OCI-LY7 (cell line): ENCODE results near the gene VPS4A. TPM values are rescaled to one million over a fixed set of nuclear protein-coding genes. Genes with fewer than 3 reads are reported as not detected.

Source experiments
- Bru-seq: library from RNA; stranded (reverse); fragments of 400-500 nt; gene quantifications from one replicate; lab custom pipeline; 2021; lab: Mats Ljungman, UMichigan
- BruChase-seq, 2 experiments: library from RNA; stranded (reverse); fragments of 400-500 nt; gene quantifications; one replicate each; lab custom pipeline; 2021; lab: Mats Ljungman, UMichigan
- BruUV-seq: library from RNA; stranded (reverse); fragments of 400-500 nt; replicated peaks from 2 replicates; lab custom pipeline; 2021; lab: Mats Ljungman, UMichigan
- CTCF ChIA-PET: fragments of 300-600 bp; sonication (Branson Sonifier 250); formaldehyde crosslinking; loops from one replicate; lab custom pipeline; 2022; ENCODE audit warnings: antibody characterized with exemption; ENCODE audit not compliant: unreplicated experiment; lab: Charles Lee
- POLR2A ChIA-PET: fragments of 300-600 bp; sonication (Branson Sonifier 250); formaldehyde crosslinking; loops from one replicate; lab custom pipeline; 2022; ENCODE audit warnings: antibody characterized with exemption; lab: Charles Lee
- DNase-seq: peaks from one replicate; pipeline ENCODE4 v3.0.0-alpha.2; 2015; ENCODE audit warnings: low spot score
- H2AFZ ChIP-seq: fragments of 200-600 bp; sonication (generic), shearing (Covaris generic); 2 replicates; pipeline ENCODE4 v1.6.1; 2014; ENCODE audit warnings: mild to moderate bottlenecking, antibody characterized with exemption, low read length, moderate library complexity
- H3K27ac ChIP-seq: fragments of 200-600 bp; sonication (generic); 2 replicates; pipeline ENCODE4 v1.5.1; 2014; ENCODE audit warnings: mixed run types, low read depth, mild to moderate bottlenecking, moderate library complexity, low read length, inconsistent platforms; ENCODE audit not compliant: poor library complexity, severe bottlenecking
- H3K36me3 ChIP-seq: fragments of 200-600 bp; sonication (generic); 2 replicates; pipeline ENCODE4 v1.6.1; 2014; ENCODE audit warnings: mild to moderate bottlenecking, antibody characterized with exemption, low read length, moderate library complexity, mixed read lengths; ENCODE audit not compliant: insufficient read depth
- H3K4me1 ChIP-seq: fragments of 200-600 bp; sonication (generic); 2 replicates; pipeline ENCODE4 v1.5.1; 2014; ENCODE audit warnings: mild to moderate bottlenecking, low read length; ENCODE audit not compliant: insufficient read depth, poor library complexity, severe bottlenecking
- H3K4me2 ChIP-seq: fragments of 200-600 bp; sonication (generic); 2 replicates; pipeline ENCODE4 v1.6.1; 2014; ENCODE audit warnings: mild to moderate bottlenecking, low read length
- H3K4me3 ChIP-seq: fragments of 200-600 bp; sonication (generic); 2 replicates; pipeline ENCODE4 v1.5.1; 2014; ENCODE audit warnings: mild to moderate bottlenecking, low read depth, low read length; ENCODE audit not compliant: poor library complexity, severe bottlenecking
- H3K79me2 ChIP-seq: fragments of 200-600 bp; sonication (generic); 2 replicates; pipeline ENCODE4 v1.6.1; 2016; ENCODE audit warnings: low read depth, mild to moderate bottlenecking, low read length, moderate library complexity, mixed read lengths; ENCODE audit not compliant: insufficient read depth
- H3K9me2 ChIP-seq: fragments of 200-600 bp; sonication (generic); 2 replicates; pipeline ENCODE4 v1.6.1; 2016; ENCODE audit warnings: mild to moderate bottlenecking, low read length, mixed read lengths; ENCODE audit not compliant: insufficient read depth
- H3K9me3 ChIP-seq: fragments of 200-600 bp; sonication (generic); 2 replicates; pipeline ENCODE4 v1.6.1; 2014; ENCODE audit warnings: mild to moderate bottlenecking, mixed run types, low read length, mixed read lengths
- H4K20me1 ChIP-seq: fragments of 200-600 bp; sonication (generic); 2 replicates; pipeline ENCODE4 v1.6.1; 2014; ENCODE audit warnings: mild to moderate bottlenecking, antibody characterized with exemption, low read length, moderate library complexity, mixed read lengths; ENCODE audit not compliant: insufficient read depth
- EZH2phosphoT487 ChIP-seq: fragments of 200-600 bp; sonication (generic); IDR thresholded peaks from 2 replicates; pipeline ENCODE4 v1.6.1; 2018; ENCODE audit warnings: low read depth, borderline replicate concordance, mild to moderate bottlenecking, mixed run types, antibody characterized with exemption, low read length, moderate library complexity, mixed read lengths
- intact Hi-C: fragments of 100-400 bp; cut with micrococcal nuclease; formaldehyde crosslinking; loops from one replicate; pipeline ENCODE4 v1.10.0; 2022; ENCODE audit not compliant: unreplicated experiment
- long read RNA-seq: library from polyadenylated mRNA; stranded (forward); transcript quantifications from one replicate; pipeline ENCODE4 v2.0.0, GENCODE V29; 2022
- total RNA-seq, 2 experiments: library from RNA; depleted of rRNA in 1 of 2; stranded (reverse); fragments of >200 nt in 1 of 2; shearing (Covaris generic) in 1 of 2; gene quantifications; 2 replicates each; pipeline ENCODE4 v1.2.3, GENCODE V29; 2014 to 2022
- TF ChIP-seq, protein P1 (sequence below): fragments of 200-600 bp; sonication (generic); conservative IDR thresholded peaks from 2 replicates; pipeline ENCODE4 v1.5.1; 2014; ENCODE audit warnings: mild to moderate bottlenecking, antibody characterized with exemption, low read length, moderate library complexity, mixed read lengths

VPS4A gene
- total RNA-seq (2014; rRNA removed; shearing (Covaris generic)) (32.4 and 33.7 TPM in 2 replicates), total RNA-seq (2022) (33.3 and 38.4 TPM in 2 replicates), Bru-seq, nascent RNA (percentile 63 among the genes with signal in this experiment), BruChase-seq, experiment 1, labeled RNA remaining after a 6-hour chase (percentile 79 among the genes with signal in this experiment), BruChase-seq, experiment 2, labeled RNA remaining after a 2-hour chase (percentile 79 among the genes with signal in this experiment)
- long read RNA-seq, full-length matches to known transcripts, result 133 of 204 reads
- long read RNA-seq, partial matches to known transcripts, result 13 of 204 reads
- long read RNA-seq, other reads (novel, unspliced or antisense), result 58 of 204 reads

DNA sequence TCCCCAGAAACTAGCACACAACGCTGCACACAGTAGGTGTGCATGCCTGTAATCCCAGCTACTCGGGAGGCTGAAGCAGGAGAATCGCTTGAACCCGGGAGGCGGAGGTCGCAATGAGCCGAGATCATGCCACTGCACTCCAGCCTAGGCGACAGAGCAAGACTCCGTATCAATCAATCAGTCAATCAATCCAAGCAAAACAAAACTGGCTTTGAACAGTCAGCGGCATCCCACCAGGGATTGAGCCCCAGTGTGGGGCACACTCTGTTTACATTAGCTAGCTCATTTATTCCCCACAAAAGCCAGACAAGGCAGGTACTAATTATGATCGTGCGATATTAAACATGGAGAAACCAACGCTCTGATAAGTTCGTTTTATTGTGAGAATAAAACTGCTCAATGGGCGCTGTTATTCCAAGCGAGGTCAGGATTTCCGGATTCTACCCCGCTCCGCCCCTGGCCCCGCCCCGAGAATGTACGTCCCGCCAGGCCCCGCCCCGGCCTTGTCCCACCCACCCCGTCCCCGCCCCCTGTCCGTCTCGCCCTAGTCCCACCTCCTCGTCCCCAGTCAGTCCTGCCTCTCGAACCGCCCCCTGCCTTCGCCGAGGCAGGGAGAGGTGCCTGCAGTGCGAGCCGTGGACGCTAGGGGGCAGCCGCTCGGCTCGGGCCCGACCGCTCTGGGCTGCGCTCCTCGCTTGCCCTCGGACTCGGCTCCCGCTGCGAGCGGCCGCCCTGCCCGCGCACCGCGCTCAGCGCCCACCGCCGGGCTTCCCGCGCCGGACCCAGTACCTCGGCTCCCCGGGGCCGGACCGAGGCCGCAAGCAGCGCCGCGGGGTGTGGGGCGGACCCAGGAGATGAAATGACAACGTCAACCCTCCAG, at the start of gene VPS4A:
VPS4A (plus strand) TSS at position 698 of the 880 bp plus-strand sequence; CDS start at position 860, 162 bp downstream.
- Histone ChIP-seq H2AFZ (peak within 1 kb of the TSS; percentile 97; the same call in 1 of the 2 replicates), H3K27ac (peak within 1 kb of the TSS; percentile 58), H3K9me2 (no peaks in the 10 kb centered on the region), H3K9me3 (no peaks in the 10 kb centered on the region), H4K20me1 (no peaks in the 10 kb centered on the region), H3K4me3 (peak within 1 kb of the TSS; percentile 78), H3K36me3 (peaks cover 30% of the 10 kb centered on the region), H3K4me2 (peak within 1 kb of the TSS; percentile 88), H3K4me1 (peaks cover 12% of the 10 kb centered on the region), H3K79me2 (peaks cover 31% of the 10 kb centered on the region)
- peak; percentile 97 for DNase-seq
- ChIA-PET POLR2A (interaction anchor here (0.8 to 1.4 kb wide), 3 partner anchors 9 to 122 kb away, joined by 3 to 5 read pairs (median 3); no protein-coding TSS in a partner anchor), CTCF (no interaction called here)
- TF ChIP-seq EZH2phosphoT487, result no peak
- TF ChIP-seq, protein P1, sequence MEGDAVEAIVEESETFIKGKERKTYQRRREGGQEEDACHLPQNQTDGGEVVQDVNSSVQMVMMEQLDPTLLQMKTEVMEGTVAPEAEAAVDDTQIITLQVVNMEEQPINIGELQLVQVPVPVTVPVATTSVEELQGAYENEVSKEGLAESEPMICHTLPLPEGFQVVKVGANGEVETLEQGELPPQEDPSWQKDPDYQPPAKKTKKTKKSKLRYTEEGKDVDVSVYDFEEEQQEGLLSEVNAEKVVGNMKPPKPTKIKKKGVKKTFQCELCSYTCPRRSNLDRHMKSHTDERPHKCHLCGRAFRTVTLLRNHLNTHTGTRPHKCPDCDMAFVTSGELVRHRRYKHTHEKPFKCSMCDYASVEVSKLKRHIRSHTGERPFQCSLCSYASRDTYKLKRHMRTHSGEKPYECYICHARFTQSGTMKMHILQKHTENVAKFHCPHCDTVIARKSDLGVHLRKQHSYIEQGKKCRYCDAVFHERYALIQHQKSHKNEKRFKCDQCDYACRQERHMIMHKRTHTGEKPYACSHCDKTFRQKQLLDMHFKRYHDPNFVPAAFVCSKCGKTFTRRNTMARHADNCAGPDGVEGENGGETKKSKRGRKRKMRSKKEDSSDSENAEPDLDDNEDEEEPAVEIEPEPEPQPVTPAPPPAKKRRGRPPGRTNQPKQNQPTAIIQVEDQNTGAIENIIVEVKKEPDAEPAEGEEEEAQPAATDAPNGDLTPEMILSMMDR, result peak; percentile 72
- no TSS peak for BruUV-seq
- intact Hi-C loops, result loop anchor here (1.0 kb wide), 2 partner anchors 19 to 28 kb away; partner anchors contain the start of genes COG8, NIP7 and PDF

DNA sequence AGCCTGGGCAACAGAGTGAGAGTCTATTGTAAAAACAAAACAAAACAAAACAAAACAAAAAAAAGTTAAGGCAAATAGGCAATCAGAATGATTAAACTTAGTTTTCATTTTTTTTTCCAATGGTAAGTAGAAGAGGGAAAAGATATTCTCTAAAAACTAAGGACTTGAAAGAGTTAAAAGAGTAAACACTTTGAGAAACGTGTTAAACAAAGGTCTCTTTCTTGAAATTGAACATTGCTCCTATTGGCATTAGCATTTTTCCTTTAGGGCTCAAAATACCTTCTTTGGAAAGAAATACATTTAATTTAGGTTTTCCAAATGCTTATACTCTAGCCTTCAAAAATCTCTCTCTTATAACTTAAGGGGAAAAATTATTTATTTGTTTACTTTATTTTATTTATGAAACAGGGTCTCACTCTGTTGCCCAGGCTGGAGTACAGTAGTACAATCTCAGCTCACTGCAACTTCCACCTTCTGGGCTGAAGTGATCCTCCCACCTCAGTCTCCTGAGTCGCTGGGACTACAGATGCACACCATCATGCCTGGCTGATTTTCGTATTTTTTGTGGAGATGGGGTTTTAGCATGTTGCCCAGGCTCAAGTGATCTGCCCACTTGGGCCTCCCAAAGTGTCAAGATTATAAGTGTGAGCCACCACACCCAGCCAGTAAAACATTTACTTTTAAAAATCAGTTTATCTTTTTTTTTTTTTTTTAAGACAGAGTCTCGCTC, 44.7 kb upstream of the VPS4A start:
- no TSS peak for BruUV-seq
- H2AFZ ChIP-seq, result no peak overlapping the region
- intact Hi-C loops, result no loop called here
- no peak overlapping the region for H3K27ac ChIP-seq
- H3K4me3 ChIP-seq, result no peak overlapping the region
- H3K79me2 ChIP-seq, result no peaks in the 10 kb centered on the region
- H3K36me3 ChIP-seq, result peaks cover 50% of the 10 kb centered on the region
- ChIA-PET CTCF (no interaction called here), POLR2A (no interaction called here)
- no peak for DNase-seq
- H3K9me3 ChIP-seq, result no peaks in the 10 kb centered on the region
- no peaks in the 10 kb centered on the region for H3K9me2 ChIP-seq
- no peaks in the 10 kb centered on the region for H4K20me1 ChIP-seq
- TF ChIP-seq, protein P1, result no peak
- no peak for TF ChIP-seq EZH2phosphoT487
- H3K4me1 ChIP-seq, result no peaks in the 10 kb centered on the region
- H3K4me2 ChIP-seq, result no peak overlapping the region
